ENCODE results near the gene SVOPL.

Gene SVOPL

GRCh38 chr7:138666385-138666784, 34.8 kb downstream of the SVOPL start:
- Mint-ChIP-seq H3K36me3 (ENCODE audit: low read depth) (peaks cover 5% of the 10 kb centered on the region), H3K9me3 (peaks cover 5% of the 10 kb centered on the region), H3K27me3 (ENCODE audit: low read depth) (no peaks in the 10 kb centered on the region), H3K27ac (peak overlapping the region; percentile 47 to 88 (median 76)), H3K4me1 (peaks cover 27% of the 10 kb centered on the region), H3K4me3 (peak overlapping the region; percentile 20 to 47 (median 40))
- TF ChIP-seq, protein P1, sequence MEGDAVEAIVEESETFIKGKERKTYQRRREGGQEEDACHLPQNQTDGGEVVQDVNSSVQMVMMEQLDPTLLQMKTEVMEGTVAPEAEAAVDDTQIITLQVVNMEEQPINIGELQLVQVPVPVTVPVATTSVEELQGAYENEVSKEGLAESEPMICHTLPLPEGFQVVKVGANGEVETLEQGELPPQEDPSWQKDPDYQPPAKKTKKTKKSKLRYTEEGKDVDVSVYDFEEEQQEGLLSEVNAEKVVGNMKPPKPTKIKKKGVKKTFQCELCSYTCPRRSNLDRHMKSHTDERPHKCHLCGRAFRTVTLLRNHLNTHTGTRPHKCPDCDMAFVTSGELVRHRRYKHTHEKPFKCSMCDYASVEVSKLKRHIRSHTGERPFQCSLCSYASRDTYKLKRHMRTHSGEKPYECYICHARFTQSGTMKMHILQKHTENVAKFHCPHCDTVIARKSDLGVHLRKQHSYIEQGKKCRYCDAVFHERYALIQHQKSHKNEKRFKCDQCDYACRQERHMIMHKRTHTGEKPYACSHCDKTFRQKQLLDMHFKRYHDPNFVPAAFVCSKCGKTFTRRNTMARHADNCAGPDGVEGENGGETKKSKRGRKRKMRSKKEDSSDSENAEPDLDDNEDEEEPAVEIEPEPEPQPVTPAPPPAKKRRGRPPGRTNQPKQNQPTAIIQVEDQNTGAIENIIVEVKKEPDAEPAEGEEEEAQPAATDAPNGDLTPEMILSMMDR (IDR thresholded peaks at IDR 0.05; ENCODE audit: unreplicated experiment in 3 of 3): no peak

GRCh38 chr7:138665669-138666140, 35.5 kb downstream of the SVOPL start:
- Mint-ChIP-seq H3K4me3 (peak overlapping the region; percentile 31 to 77 (median 63)), H3K9me3 (peaks cover 5% of the 10 kb centered on the region), H3K27ac (peak overlapping the region; percentile 47 to 88 (median 76)), H3K27me3 (ENCODE audit: low read depth) (no peaks in the 10 kb centered on the region), H3K36me3 (ENCODE audit: low read depth) (peaks cover 5% of the 10 kb centered on the region), H3K4me1 (peaks cover 27% of the 10 kb centered on the region)
- TF ChIP-seq, protein P1 (IDR thresholded peaks at IDR 0.05; ENCODE audit: unreplicated experiment in 3 of 3): no peak

DNA sequence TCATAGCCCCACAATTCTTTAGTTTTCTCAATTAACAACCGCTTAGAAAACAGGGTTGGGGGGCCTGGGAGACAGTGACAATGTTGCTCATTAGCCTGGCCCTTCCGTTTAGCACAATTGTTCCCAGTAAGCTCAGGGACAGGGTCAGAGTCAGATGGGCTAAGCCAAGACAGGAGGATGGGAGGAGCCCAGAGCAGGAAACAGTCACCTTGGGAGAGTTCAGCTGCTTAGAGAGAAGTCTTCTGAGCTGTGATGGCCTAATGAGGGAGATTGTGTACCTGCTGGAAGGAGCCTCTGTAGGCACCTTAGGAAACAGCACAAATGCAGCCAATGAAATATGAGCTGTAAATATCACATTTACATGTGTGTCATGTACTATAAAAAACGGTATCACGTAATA, 35.9 kb downstream of the SVOPL start:
- H3K4me3 Mint-ChIP-seq: peak overlapping the region; percentile 65 to 78 (median 77)
- peaks cover 4% of the 10 kb centered on the region for H3K9me3 Mint-ChIP-seq
- H3K27me3 Mint-ChIP-seq (ENCODE audit: low read depth): no peaks in the 10 kb centered on the region
- H3K4me1 Mint-ChIP-seq: peaks cover 27% of the 10 kb centered on the region
- TF ChIP-seq, protein P1 (IDR thresholded peaks at IDR 0.05; ENCODE audit: unreplicated experiment in 3 of 3): no peak
- H3K27ac Mint-ChIP-seq: peak overlapping the region; percentile 23 to 73 (median 60)
- H3K36me3 Mint-ChIP-seq (ENCODE audit: low read depth): peaks cover 5% of the 10 kb centered on the region

DNA sequence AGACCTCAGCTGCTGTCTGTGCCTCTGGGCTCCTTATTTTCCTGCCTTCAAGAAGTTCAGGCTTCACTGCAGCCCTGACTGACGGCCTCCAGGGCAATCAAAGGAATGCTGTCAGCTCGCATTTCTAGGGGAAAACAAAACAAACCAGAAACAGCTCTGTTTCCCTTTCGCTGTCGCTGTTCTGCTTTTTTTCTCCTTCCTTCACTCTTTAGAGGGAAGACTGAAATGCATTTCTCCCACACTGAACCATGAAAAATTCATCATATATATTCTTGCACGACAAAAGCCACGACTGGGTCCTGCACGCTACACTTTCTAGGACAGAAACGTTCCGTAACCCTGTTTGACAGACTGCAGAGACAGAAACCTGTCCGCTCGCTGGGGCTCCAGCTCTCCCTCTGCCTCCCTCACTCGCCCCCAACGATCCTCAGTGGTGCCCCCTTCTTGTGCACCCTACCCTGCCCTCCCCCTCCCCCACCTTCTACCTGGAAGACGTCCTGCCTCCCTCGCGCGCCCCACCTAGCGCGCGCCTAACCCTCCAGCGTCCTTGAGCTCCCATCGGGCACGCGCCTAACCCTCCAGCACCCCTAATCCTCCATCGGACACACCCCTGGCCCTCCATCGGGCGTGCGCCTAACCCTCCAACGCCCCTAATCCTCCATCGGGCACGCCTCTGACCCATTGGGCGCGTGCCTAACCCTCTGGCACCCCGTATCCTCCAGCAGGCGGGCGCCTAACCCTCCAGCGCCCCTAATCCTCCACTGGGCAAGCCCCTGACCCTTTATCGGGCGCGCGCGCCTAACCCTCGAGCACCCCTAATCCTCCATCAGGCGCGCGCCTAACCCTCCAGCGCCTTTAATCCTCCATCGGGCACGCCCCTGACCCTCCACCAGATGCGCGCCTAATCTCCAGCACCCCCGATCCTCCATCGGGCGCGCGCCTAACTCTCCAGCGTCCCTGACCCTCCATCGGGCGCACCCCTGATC, 37.1 kb downstream of the SVOPL start:
- no peaks in the 10 kb centered on the region for H3K27me3 Mint-ChIP-seq (ENCODE audit: low read depth)

DNA sequence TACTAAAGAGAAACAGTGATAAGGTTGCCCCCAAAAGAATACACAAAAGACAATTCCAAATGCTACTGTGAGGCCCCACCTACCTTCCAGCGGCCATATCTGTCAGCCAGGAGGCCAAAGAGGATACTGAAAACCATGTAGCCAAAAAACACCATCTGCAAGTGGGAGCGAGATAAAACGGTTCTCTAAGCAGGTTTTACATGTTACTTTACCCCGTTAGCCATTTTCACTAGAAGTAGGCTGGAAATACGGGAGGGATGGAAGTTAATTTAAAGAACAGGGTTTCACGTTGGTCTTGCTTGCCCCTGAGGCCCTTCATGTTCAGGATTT, 38.2 kb downstream of the SVOPL start:
- no peak overlapping the region for H3K4me3 Mint-ChIP-seq
- peaks cover 4% of the 10 kb centered on the region for H3K9me3 Mint-ChIP-seq
- H3K36me3 Mint-ChIP-seq (ENCODE audit: low read depth): peaks cover 3% of the 10 kb centered on the region
- H3K27ac Mint-ChIP-seq: peak overlapping the region in 2 of 3 experiments; percentile 69 to 92
- TF ChIP-seq, protein P1 (IDR thresholded peaks at IDR 0.05; ENCODE audit: unreplicated experiment in 3 of 3): no peak
- no peaks in the 10 kb centered on the region for H3K27me3 Mint-ChIP-seq (ENCODE audit: low read depth)
- H3K4me1 Mint-ChIP-seq: peaks cover 27% of the 10 kb centered on the region

More for the DNA sequence above, 37.1 kb downstream of the SVOPL start:
- H3K4me1 Mint-ChIP-seq: peaks cover 27% of the 10 kb centered on the region
- peak overlapping the region; percentile 65 to 92 (median 69) for H3K27ac Mint-ChIP-seq
- TF ChIP-seq, protein P1 (IDR thresholded peaks at IDR 0.05; ENCODE audit: unreplicated experiment in 3 of 3): no peak
- H3K4me3 Mint-ChIP-seq: peak overlapping the region; percentile 88 to 89 (median 89)
- H3K9me3 Mint-ChIP-seq: peaks cover 4% of the 10 kb centered on the region
- H3K36me3 Mint-ChIP-seq (ENCODE audit: low read depth): no peaks in the 10 kb centered on the region

All from nephron (organoid).